GM19372 (cell line): ENCODE results near the gene ERICH6B.

Source experiments
- ATAC-seq: cut with Tn5 transposase; IDR thresholded peaks from one replicate; pipeline ENCODE4 v1.9.1; 2021; ENCODE audit warnings: mild to moderate bottlenecking, low read depth, moderate library complexity; ENCODE audit not compliant: unreplicated experiment

ERICH6B gene

GRCh38 chr13:45602183-45603170 lies 13.1 kb downstream of the ERICH6B start:
- no peak for ATAC-seq

- no peak for ATAC-seq
Measured at GRCh38 chr13:45601680-45602079, 13.9 kb downstream of the ERICH6B start.

GRCh38 chr13:45598597-45598996 lies 16.9 kb downstream of the ERICH6B start:
- no peak for ATAC-seq

GRCh38 chr13:45596800-45597475 lies 18.6 kb downstream of the ERICH6B start:
- ATAC-seq, result no peak

DNA sequence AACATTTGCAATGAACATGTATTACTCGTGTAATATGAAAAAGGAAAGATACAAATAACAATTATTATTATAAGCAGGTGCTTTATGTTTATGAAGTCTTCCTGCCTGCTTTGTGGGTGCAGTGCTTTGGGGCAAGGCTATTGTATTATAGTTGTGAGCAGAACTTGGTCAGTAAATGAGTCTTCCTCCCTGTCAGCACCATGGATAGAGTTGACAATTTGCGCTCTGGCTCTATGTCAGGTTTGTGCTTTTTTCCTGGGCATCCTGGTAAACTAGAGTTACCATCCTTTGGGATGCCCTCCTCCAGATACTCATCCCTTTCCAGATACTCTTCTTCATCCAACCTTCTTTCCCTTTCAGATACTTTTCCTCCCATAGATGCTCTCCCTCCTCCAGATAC lies 19.6 kb downstream of the ERICH6B start:
- ATAC-seq, result no peak

GRCh38 chr13:45594764-45595163 lies 20.8 kb downstream of the ERICH6B start:
- ATAC-seq, result no peak

DNA sequence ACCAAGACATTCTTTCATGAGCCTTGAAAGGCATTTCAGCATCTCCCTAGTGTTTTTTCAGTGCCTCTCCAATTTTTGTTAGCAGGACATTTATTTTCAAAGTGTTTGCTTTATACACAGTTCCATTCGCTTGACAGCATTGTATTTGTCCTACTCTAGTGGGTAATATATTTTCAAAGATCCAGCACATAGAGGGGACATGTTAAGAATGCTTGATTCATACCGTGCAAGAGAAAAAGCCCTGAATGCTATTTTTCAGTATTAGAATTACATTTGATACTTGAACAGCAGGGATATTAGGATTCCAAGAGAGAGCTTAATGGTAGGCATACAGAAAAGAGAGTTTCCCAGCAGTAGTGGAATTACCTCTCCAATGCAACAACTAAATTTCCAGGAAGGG lies 21.3 kb downstream of the ERICH6B start:
- no peak for ATAC-seq

DNA sequence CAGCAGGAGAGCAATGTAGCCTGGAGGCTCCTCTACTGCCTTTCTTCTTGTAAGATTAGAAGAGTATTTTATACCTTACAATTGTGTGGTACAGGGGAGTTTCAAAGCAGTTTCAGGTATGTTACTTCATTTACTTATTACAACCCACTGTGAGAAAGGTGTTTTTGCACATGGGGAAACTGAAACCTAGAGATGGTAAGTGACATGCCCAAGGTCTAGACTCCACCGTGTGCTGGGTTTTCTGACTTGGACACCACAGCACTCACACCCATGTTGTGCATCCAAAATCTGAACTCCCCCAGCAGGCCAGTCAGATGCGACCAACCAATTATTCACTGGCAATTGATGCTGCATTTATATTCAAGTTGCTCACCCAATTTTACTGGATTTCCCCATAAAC lies 22.8 kb downstream of the ERICH6B start:
- no peak for ATAC-seq

- no peak for ATAC-seq
Measured at GRCh38 chr13:45590066-45590465, 25.5 kb downstream of the ERICH6B start.

- no peak for ATAC-seq
Measured at GRCh38 chr13:45587897-45588296, 27.6 kb downstream of the ERICH6B start.

DNA sequence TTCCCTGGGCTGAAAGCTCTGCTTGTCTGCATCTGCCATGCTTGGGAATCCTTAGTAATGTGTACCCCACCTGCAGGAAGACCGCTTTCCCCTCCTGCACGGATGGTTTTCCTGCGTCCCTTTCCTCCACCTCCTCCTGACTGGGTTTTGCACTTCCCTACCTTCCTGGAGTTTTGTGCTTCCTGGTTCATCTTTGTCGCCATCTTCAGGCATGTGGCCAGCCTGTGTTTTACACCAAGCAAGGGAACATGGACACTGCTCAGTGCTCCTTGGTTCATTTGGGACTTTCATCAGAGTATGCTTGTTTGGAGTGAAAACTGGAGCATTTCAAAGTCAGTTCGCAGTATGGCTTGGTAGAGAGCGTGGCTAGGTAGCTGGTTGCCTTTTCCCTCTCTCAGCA lies 30.7 kb downstream of the ERICH6B start:
- ATAC-seq, result no peak

DNA sequence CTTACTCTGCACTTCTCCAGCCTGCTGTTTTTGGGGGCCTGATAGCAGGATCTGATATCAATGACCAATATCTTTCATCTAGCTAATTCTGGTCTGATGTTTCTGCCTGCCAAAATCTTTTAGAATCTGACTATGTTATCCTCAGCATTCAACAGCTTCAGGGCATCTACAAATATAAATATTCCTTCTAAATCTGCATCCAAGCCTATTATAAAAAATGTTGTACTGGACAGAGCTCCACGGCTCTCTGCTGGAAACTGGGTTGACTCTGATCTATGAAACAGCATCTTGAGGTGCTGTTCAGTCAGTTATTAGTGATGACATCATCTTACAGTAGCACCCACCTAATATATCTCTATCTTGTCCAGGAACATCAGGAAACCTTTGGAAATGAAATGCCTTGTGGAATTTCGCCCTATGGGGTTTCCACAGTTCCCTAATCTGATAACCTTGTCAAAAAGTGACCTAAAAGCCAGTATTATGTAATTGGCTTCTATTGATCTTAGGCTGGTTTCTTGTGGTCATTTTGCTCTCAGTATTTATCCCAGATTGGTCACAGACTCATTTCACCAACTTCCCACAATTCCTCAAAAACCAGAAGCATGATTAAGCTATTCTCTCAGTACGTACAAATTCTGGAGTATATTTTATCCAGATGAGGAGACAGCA lies 33.0 kb downstream of the ERICH6B start:
- no peak for ATAC-seq

GRCh38 chr13:45576466-45576865 lies 39.1 kb downstream of the ERICH6B start:
- no peak for ATAC-seq

- no peak for ATAC-seq
Measured at GRCh38 chr13:45575830-45576180, 39.7 kb downstream of the ERICH6B start.

GRCh38 chr13:45575146-45575829 lies 40.3 kb downstream of the ERICH6B start:
- ATAC-seq, result no peak

DNA sequence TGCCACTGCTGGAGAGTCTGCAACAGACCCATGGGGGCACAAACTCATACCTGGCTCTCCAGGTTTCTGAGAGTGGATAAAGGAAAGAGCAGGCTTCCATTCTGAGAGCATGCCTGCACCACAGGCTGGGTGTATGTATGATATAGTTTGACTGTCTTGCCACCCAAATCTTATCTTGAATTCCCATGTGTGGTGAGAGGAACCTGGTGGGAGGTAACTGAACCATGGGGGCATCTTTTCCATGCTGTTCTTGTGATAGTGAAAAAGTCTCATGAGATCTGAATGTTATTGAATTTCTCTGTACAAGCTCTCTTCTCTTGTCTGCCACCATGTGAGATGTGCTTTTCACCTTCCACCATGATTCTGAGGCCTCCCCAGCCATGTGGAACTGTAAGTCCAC lies 50.2 kb downstream of the ERICH6B start:
- no peak for ATAC-seq

GRCh38 chr13:45564133-45564776 lies 51.3 kb downstream of the ERICH6B start:
- ATAC-seq, result no peak

DNA sequence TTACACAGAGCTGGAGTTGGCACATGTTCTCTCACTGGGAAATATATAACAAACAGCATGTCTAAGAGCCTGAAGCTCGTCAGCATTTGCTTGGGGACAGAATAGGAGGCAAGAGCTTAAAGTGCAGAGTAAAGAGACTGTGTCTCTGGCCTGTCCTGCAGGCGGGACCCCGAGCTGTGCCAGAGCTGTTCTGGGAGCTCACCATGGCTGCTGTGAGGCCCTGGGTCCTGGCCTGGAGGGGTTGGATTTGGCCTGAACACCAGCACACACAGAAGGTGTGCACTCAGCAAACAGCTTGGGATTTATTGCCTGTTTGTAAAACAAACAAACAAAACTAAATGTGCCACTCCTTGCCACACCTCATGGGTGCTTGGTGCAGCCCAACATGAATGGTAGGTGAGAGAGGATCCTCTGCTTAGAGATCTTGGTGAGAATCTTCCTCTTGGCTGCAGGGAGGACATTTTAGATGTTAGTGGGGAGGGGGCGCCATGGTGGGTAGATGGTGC lies 60.9 kb downstream of the ERICH6B start:
- no peak for ATAC-seq

GRCh38 chr13:45548281-45548680 lies 67.3 kb downstream of the ERICH6B start:
- ATAC-seq, result no peak

DNA sequence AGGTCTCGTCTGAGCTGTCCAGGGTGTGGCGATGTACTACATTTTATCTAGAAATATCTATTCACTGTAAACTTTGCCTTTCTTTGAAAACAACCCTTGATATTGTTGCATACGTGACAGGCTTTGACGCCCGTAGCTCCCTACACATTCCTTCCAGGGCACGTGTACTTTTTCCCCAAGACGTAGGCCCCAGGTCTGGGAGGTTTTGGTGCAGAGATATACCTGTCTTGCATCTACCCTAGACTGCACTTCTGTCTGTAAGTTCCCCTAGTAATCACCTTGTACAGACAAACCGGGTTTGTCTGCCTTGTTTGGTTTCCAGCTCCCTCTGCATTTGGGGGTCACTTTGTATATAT lies 69.2 kb downstream of the ERICH6B start:
- no peak for ATAC-seq
